LHCN-M2 (cell line): Measurements from ENCODE around the gene HS3ST6. TPM values are rescaled to one million over a fixed set of nuclear protein-coding genes. Genes with fewer than 3 reads are reported as not detected.
"Not testable (repeated sequence)": the region's sequence is repeated elsewhere in the genome, so short reads cannot be mapped to it uniquely, and the experiment has no call there.

Source experiments
- DNase-seq: peaks from one replicate; pipeline ENCODE4 v3.0.0-alpha.2; 2012; ENCODE audit warnings: low read depth
- polyA plus RNA-seq: library from polyadenylated mRNA; unstranded; fragments of >200 nt; gene quantifications from one replicate; pipeline ENCODE4 v1.2.1, GENCODE V29; 2012; ENCODE audit warnings: missing spikeins
- total RNA-seq: library from RNA; depleted of rRNA; stranded (reverse); fragments of >200 nt; gene quantifications from 2 replicates; pipeline ENCODE4 v1.2.3, GENCODE V29; 2014; rRNA removed

Gene HS3ST6
- not detected in 2 replicates for total RNA-seq
- not detected for polyA plus RNA-seq

DNA sequence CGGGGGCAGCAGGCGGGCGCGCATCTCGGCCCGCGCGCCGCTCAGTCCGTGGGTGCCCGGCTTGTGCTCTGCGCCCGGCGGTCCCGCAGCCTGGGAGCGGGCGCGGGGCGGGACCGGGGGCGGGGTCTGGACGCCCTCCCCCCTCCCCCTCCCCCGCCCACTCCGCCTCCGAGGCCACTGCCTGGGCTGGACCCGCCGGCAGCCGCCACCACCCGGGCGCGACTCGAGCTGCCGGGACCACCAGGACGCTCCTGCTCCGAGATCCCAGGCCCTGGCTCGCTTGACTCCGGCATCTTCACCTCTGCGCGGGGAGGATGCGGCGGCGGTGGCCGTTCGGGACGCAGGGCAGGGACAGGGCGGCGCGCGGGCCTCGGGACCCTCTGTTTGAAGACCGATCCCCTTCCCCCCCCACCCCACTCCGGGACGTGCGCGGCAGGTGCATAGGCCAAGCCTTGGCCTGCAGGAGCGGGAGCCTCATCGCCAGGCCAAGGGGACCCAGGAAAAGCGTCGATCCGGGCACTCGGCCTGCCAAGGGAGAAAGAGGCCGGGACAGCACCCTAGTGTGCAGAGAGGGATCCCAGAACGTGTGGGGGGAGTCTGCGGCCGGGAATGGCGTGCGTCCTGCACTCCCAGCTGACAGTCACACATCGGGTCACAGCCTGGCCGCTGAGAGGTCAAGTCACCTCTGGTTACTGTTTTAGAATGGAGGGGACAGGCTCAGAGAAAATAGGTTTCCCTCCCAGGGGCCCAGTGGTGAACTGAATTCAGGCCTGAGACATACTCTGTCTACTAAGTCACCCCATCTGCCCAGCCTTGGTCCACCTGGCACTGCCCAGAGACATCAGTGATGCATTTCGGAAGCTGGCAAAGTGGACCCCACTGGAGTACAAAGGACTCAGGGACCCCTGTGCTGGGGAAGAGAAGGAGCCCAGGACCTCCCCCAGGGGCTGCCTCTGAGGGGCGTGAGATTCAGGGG lies at the start of gene HS3ST6:
TSS of gene HS3ST6 (minus strand) at position 65 of the 976 bp plus-strand sequence. CDS start 92 bp downstream, outside the sequence.
- DNase-seq: no peak

DNA sequence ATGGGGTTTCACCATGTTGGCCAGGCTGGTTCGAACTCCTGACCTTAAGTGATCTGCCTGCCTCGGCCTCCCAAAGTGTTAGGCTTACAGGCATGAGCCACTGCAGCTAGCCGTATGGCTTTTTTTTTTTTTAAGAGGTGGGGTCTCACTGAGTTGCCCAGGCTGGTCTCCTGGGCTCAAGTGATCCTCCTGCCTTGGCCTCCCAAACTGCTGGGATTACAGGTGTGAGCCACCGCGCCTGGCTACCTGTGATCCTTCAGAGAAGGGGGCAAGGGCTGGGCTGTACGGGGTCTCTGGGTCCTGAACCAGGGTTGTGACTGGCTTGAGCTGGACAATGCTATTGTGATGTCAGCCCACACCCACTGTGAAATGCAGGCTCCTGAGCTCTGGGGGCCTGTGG lies 48.2 kb upstream of the HS3ST6 start, which contains the start of gene RNF151:
TSS of gene RNF151 (plus strand) at position 397 of the 400 bp plus-strand sequence. CDS start 26 bp downstream, outside the sequence.
- no peak for DNase-seq

DNA sequence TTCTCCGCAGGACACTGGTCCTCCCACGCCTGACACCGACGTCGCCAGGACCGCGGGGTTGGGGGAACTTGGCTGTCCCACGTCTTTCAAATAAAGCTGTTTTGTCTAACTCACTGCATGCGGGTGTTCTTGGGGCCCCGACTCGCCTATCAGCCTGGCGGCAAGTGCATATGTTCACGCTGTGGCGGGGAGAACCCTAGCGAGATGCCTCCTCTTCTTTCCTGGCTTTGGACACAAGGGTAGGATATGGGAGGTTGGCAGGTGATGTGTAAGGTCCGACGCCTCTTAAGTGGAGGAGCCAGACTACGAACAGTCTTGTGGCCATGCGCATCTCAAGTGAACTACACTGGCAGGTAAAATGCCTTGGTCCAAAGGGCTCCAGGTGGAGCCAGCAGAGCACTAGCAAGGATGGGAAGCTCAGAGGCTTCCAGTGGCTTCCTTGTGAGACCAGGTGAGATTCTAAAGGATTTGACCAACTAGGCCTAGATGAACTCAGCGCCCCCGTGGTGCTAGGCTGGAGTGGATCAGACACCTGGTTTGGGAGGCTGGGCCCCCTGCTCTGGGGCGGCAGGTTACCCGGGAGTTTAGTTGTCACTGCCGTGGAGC lies 47.3 kb upstream of the HS3ST6 start:
- DNase-seq: no peak

DNA sequence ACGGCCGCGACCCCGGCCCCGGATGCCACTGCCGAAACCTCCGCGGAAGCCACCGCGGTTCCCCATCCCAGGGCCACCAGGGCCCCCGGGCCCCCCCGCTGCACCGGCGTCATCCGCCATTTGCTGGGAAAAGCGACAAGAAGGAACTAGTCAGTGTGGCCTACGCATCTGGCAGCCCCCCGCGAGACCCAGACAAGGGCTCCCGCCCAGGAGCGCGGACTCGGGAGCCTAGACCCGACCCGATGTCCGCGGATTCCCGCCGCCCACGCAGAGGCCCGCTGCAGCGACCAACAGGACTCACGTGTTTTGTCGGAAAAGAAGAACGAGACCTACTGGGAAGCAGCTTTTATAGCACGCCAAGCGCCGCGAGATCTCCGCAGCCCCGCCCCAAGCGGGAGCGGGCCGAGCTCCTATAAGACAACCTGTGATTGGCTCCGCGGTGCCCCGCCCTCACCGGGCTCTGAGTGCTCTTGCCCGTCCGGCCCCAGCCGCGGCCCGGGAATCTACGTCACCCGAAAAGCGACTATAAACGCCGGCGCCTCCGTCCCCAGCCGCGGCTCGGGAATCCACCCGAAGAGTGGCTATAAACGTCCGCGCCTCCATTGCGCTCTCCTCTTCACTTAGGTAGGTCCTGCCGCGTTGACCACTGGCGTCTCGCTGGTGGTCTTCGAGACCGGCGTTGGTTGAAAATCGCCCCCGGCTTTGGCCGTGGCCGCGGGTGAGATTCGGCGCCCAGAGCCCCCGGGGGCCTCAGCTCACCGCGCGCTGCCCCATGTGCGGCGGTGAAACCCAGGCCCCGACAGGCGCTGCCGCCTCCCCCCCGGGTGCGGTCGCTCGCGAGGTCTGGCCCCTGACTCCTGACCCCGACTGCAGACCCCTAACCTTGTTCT lies 46.5 kb upstream of the HS3ST6 start, which contains the start of gene RPS2:
TSS of gene RPS2 (minus strand) at position 321 of the 890 bp plus-strand sequence. CDS start at position 120, 201 bp downstream.
- peak; percentile 97 for DNase-seq

DNA sequence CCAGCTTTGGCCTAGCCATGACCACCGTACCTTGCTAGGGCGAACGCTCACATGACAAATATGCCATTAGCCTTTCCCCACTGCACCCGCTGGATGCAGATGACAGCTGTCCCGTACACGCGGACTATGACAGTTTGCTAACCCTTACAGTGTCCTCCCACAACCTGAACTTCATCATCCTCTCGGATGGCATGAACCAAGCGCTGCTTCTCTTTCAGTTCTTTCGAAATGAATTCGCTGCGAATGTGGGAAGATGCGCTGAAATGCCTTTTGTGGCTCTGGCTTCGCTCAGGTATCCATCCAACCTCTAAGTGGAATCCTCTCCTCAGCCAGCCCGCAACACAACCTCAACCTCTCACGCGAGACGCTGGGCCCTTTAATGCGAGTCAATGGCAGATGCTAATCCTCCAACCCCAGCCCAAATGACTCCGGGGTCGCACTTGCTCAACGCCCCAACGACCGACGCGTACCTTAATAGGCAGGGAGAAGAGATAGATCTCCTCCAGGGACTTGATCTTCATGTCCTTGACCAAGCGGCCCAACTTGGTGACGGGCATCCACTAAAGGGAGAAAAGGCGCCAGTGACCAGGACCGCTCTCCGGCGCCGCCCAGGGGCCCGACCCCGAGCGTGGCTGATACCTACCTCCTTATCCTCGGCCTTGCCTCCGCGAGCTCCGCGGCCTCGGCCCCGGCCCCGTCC lies 45.7 kb upstream of the HS3ST6 start:
- DNase-seq: peak; percentile 45

DNA sequence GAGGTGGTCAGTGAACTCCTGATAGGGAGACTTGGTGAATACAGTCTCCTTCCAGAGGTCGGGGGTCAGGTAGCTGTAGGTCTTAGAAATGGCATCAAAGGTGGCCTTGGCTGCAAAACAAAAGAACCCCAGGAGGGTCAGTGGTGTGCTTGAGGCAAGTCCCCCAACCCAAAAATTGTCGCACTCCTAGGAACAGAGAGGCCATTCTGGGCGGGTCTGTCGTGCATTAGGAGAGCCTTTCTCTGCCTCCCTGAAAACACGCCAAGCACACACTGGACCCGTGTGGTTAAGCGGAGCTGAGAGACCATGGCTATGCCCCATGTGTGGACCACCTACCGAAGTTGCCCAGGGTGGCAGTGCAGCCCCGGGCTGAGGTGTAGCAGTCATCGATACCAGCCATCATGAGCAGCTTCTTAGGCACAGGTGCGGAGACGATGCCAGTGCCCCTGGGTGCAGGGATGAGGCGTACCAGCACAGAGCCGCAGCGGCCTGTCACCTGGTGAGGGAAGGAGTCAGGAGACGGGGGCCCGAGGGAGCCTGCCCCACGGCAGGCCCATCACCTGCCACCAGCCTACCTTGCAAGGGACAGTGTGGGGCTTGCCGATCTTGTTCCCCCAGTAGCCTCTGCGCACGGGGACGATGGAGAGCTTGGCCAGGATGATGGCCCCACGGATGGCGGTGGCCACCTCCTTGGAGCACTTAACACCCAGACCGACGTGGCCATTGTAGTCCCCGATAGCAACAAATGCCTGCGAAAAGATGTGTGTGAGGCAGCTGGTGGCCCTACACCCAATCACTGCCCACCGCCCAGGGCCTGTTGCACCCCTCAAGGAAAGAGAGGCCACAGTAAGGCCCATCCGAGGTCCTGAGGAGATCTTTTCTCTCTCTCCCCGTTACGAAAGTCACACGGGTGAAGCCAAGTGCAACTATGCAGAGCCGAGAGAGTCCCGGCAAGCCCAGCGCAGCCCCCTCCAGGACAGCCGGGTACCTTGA lies 44.2 kb upstream of the HS3ST6 start:
- DNase-seq: not testable (repeated sequence)

DNA sequence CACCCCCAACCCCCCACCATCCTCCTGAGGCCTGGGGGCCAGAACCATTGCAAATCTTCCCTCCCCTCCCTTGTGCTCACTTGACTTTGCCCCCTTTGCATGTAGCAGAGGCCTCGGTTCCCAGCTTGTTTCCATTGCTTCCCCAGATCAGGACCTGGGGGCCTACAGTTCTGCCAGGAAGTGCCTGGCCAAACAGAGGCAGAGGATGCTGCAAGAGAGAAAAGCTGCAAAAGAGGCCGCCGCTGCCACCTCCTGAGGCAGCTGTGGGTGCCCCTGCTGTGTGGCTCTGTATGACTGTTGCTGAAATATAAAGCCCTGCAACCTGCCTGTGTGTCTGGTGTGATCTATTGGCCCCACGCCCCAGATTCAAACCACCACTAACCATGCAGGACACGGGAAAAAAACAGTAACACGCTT lies 43.4 kb upstream of the HS3ST6 start:
- peak; percentile 23 for DNase-seq

DNA sequence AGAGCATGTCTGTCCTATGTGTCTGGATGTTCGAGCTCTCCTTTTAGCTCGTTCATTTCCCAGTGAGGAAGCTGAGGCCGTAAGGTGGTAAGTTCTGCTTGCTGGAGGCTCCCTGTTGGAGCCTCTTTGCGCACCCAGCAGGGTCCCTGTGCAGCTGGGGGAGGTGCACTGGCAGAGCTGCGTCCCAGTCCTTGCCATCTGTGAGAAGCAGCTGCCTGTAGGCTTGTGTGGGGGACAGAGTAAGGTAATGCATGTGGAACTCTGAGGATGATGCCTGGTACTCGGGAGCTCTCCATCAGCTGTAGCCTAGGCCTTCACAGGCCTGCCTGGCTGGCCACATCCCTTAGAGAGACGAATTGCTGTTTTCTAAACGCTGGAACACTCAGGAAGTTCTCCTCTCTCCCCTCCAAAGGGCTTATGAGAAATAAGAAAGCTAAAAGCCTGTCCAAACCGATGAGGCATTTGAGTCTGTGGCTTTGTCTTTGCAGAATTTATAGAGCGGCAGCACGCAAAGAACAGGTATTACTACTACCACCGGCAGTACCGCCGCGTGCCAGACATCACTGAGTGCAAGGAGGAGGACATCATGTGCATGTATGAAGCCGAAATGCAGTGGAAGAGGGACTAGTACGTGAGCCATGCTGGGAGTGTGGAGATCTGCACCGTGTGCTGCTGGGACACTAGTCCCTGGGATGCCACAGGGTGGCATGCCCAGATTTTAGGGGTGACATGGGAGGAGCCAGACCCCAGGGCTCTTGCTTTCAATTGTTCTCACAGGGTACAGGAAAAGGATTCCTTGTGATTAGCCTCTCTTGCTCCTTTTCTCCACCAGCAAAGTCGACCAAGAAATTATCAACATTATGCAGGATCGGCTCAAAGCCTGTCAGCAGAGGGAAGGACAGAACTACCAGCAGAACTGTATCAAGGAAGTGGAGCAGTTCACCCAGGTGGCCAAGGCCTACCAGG lies 42.7 kb upstream of the HS3ST6 start:
- DNase-seq: peak; percentile 62

DNA sequence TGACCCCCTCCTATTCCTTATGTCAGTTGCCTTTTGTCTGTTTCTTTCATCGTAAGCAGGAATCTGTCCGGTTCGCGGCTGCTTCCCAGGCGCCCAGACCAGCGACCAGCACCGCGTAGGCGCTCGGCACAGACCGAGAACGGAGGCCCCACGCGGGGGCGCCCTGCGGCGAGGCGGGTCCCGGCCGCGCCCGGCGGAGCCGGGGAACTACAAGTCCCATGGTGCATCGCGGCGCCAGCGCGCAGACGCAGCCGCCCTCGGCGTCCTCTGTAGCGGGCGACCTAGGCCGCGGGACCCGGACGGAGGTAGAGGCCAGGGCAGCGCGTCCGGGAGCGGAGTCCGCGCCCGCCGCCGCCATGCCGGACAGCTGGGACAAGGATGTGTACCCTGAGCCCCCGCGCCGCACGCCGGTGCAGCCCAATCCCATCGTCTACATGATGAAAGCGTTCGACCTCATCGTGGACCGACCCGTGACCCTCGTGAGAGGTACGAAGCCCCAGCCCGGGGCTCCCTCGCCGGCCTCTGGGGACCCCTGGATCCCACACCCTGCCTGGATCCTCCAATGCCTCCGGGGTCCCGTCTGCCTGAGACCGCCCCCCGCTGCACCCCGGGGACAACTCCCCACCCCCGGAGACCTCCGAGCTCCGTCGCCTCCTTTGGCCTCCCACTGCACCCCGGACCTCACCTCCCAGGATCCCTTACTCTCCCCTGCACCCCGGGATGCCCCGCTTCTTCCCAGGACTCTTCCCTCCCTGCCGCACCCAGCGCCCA lies 41.2 kb upstream of the HS3ST6 start, which contains the start of gene NDUFB10:
TSS of gene NDUFB10 (plus strand) at position 270 of the 771 bp plus-strand sequence. CDS start at position 357, 87 bp downstream.
- peak; percentile 88 for DNase-seq

DNA sequence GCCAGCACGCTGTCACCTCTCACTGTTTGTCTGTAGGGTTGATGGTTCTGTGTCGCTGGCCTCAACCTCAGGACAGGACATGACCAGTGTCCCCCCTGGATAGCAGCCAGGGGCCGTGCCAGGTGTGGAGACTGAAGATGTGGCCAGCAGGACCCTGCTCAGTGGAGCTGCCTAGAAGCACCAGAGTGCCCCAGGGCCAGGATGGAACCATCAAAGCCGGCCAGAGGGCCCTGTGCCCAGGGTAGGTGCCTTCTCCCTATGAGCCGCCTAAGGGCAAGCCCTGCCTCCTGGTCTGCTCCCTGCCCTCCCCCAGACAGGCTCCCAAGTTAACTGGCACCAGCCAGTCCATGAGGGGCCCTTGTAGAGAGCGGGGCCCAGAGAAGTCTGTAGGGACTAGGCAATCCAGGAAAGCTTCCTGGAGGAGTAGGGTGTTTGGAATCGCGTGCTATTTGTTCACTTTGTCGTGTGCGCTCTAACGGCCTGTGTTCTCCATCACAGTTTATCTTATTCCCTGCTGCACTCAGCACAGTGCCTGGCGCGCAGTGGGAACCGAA lies 40.6 kb upstream of the HS3ST6 start:
- DNase-seq: no peak

DNA sequence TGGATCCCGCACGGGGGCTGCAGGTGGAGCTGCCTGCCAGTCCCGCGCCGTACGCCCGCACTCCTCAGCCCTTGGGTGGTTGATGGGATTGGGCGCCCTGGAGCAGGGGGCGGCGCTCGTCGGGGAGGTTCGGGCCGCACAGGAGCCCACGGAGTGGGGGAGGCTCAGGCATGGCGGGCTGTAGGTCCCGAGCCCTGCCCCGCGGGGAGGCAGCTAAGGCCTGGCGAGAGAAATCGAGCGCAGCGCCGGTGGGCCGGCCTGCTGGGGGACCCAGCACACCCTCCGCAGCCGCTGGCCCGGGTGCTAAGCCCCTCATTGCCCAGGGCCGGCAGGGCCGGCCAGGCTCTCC lies 39.9 kb upstream of the HS3ST6 start:
- not testable (repeated sequence) for DNase-seq

DNA sequence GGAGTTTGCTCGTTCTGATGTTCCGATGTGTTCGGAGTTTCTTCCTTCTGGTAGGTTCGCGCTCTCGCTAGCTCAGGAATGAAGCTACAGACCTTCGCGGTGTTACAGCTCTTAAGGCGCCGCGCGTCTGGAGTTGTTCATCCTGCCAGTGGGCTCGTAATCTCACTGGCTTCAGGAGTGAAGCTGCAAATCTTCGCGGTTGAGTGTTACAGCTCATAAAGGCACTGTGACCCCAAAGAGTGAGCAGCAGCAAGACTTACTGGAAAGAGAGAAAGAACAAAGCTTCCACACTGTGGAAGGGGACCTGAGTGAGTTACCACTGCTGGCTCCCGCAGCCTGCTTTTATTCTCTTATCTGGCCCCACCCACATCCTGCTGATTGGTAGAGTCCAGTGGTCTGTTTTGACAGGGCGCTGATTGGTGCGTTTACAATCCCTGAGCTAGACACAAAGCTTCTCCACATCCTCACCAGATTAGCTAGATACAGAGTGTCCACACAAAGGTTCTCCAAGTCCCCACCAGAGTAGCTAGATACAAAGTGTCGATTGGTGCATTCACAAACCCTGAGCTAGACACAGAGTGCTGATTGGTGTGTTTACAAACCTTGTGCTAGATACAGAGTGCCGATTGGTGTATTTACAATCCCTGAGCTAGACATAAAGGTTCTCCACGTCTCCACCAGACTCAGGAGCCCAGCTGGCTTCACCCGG lies 39.4 kb upstream of the HS3ST6 start:
- not testable (repeated sequence) for DNase-seq

DNA sequence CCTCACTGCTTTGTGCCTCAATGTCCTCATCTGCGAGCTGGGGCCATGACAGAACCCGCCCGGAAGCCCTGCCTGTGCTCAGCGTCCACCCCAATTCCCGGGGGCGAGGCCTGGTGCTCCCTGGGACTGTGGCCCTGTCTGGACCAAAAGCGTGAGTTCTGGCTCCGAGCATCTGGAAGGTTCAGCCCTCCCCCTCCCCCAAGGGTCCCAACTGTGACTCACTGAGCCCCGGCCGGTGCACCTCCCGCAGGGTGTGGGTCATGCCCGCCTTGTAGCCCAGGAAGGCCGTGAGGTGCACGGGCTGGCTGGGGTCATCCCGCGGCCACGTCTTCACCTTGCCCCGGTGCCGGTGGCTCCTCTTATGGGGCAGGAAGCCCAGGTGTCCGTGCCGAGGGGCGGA lies 35.5 kb upstream of the HS3ST6 start:
- no peak for DNase-seq

DNA sequence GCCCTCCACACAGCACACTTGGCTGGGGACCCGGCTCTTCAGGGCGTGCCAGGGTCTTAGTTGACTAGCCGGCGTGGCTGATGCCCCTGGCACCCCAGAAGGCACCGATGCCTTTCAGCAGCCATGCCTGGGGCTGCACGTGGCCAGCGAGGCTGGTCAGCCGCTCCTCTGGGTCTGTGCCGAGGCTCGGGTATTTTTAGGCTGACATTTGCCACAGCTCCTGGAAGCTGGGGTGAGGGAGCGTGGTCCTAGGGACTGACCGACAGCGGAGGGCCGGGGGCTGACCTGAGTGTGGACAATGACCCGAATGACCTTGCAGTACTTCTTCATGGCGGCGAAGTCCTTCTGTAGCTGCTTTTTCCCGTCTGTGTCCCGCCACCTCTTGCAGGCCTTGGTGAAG lies 32.3 kb upstream of the HS3ST6 start:
- no peak for DNase-seq

DNA sequence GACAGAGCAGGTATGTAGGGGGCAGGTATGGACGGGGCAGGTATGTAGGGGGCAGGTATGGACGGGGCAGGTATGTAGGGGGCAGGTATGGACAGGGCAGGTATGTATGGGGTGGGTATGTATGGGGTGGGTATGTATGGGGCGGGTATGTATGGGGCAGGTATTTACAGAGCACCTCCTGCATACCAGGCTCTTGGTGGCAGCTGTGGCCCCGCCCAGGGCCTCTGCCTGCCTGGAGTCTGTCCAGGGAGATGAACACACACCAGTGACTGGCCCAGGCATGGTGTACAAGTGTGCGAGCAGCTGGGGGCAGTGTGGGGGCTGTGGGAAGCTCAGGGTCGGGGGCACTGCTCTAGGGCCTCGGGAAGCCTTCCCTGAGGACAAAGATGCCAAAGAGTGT lies 31.8 kb upstream of the HS3ST6 start:
- DNase-seq: no peak

DNA sequence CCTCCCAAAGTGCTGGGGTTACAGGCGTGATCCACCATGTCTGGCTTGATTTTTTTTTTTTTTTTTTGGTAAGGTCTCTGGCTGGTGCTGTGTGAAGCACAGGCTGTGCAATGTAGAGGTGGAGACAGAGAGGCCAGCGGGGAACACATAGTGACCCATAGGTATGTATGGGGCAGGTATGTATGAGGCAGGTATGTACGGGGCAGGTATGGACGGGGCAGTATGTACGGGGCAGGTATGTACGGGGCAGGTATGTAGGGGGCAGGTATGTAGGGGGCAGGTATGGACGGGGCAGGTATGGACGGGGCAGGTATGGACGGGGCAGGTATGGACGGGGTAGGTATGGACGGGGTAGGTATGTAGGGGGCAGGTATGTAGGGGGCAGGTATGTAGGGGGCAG lies 31.3 kb upstream of the HS3ST6 start:
- no peak for DNase-seq

DNA sequence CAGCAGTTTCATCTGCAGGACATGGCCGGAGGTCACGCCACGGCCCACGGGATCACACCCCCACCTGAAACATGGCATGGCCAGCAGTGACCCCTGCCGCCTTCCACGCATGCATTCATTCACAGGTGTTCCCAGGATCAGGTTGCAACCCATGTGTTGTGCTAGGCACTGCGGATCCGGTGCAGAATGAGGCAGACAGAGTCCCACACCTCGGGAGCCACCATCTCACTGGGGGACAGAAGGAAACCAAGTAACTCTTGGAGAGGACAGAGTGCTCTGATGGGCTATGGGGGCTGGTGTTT lies 29.1 kb upstream of the HS3ST6 start:
- DNase-seq: no peak
